GM12864 (cell line): Measurements from ENCODE around the gene ARHGAP11A.

Experiments used
- DNase-seq: peaks from one replicate; pipeline ENCODE4 v3.0.0-alpha.2; 2011; ENCODE audit warnings: low read depth
- H3K4me3 ChIP-seq: 2 replicates; pipeline ENCODE4 v1.5.1; 2011; ENCODE audit warnings: mild to moderate bottlenecking, low read depth, low read length, control low read depth
- CTCF ChIP-seq: IDR thresholded peaks from 2 replicates; pipeline ENCODE4 v1.5.1; 2011; ENCODE audit warnings: low read depth, mild to moderate bottlenecking, moderate library complexity, low read length, control low read depth, inconsistent platforms; ENCODE audit errors: missing control alignments

The ARHGAP11A gene

GRCh38 chr15:32649342-32649741 is 34.0 kb downstream of the ARHGAP11A start:
- DNase-seq = no peak
- TF ChIP-seq CTCF = peak; percentile 14
- no peak overlapping the region for H3K4me3 ChIP-seq

DNA sequence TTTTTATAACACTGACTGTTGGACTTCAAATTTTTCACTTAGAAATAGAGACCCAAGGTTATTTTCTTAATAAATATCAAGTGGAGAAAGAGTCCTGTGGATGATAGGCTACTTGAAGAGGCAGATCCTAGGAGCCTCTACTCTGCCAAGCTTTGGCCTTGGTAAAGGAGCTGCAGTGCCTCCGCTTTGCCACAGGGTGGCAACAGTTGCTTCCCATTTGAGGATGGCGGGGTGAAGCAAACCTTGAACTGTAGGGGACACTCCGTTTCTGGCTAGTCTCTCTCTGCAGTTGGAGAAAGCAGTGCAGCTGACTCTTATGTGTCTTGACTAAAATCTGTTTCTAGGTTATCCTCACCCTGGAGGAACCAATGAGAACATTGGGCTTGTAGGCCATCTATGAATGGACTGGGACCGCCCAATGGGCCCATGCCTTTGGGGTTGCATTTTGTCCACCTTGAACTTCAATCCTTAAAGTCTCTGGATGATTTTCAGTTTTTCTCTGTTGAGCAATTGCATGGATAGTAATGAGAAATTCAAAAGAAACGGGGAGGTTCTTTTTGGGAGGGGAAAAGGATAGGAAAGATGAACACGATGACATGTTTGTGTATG is 36.0 kb downstream of the ARHGAP11A start:
- no peak overlapping the region for H3K4me3 ChIP-seq
- TF ChIP-seq CTCF = peak; percentile 98
- DNase-seq = no peak

DNA sequence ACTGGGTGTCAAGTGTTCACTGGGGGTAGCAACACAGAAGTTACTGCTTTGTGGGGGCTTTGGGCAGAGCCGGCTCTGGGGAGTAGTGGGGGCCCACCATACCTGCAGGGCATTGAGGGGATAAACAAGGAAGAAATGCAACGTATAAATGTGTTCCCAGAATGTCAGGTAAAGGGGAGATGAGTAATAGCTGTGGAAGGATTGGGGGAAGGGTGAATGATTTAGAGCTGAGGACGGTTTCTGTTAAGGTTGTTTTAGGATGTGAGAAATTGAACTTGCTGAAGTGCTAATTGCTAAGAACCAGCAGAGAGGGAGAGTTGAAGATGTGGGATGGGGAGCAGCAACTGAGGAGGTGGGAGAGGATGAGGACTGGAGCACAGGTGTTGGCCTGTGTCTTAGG is 36.9 kb downstream of the ARHGAP11A start:
- no peak for TF ChIP-seq CTCF
- DNase-seq = no peak
- H3K4me3 ChIP-seq = no peak overlapping the region

DNA sequence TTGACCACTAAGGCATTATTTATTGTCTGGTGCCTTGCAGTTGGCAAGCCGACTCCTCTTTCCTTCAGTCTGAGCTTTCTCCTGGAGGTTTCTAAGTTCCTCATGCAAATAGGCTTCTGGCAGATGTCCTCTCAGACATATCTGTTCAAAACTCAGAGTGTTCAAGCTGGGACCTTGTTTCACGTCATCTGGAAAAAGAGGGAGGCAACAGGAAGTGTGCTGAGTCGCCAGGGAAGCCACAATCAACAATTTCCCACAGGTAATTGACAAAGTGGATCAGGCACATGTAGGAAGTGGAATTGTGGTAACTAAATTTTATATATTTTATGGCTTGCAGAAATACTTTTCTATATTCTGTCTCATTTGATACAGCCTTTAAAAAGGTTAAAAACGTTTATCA is 40.8 kb downstream of the ARHGAP11A start:
- H3K4me3 ChIP-seq = no peak overlapping the region
- no peak for TF ChIP-seq CTCF
- no peak for DNase-seq

- no peak overlapping the region for H3K4me3 ChIP-seq
- TF ChIP-seq CTCF = no peak
- no peak for DNase-seq
These were observed 41.2 kb downstream of the ARHGAP11A start for GRCh38 chr15:32656496-32656895.

DNA sequence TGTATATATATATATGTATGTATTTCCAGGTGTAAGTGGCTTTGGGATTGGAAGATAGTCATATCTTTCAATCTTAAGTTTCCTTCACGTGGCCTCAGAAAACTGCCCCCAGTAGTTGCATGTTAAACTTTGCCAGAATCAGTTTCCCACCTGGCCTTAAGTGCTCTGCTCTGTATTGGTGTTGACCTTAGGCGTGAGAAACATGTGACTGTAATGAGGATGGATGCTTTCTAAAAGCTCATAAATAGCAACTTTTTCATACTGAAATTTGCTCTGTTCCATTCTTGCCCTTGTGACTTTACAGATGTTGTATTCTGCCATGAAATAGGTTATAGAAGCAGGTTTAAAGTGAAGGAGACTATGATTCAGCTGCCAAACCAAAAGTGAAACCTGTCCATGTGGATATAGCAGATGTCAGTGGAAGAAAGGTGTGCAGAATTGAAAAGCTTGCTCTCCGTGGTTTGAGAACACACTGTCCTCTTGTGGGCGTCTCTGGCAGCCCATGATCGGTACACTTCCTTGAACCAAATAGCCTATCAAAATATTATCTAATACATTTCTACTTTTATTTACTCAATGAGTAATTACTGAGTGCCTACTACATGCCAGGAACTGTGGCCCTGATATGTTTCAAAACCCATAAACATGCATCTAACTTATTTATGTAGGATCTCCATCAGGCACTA is 42.0 kb downstream of the ARHGAP11A start:
- peak; percentile 29 for TF ChIP-seq CTCF
- H3K4me3 ChIP-seq = no peak overlapping the region
- no peak for DNase-seq

DNA sequence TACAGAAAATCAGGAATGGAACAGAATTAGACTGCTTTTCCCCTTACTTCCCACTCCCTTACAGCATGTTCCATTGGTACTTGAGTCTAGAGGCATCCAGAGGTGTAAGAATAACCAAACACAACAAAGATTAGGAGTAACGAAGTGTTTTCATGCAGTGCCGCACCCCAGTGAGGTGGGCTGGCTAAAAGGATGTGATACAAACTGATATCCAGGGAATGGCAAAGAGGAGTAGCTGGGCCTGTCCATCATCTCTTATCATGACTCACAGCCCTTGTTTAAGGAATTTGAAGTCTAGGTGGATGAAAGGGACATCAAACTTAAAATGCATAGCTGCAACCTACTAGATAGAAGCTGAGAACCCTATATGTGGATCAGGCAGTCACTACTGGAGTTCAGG is 42.6 kb downstream of the ARHGAP11A start:
- TF ChIP-seq CTCF = no peak
- no peak for DNase-seq
- H3K4me3 ChIP-seq = no peak overlapping the region
